A549 (cell line): Measurements from ENCODE around the gene DDX27.

Source experiments
- CTCF ChIP-seq: fragments of >200 bp; sonication (Bioruptor Twin); formaldehyde crosslinking; IDR thresholded peaks from 3 replicates; pipeline ENCODE4 v1.5.1; 2016
- EP300 ChIP-seq, 2 experiments: fragments of >200 bp; sonication (Bioruptor Twin); formaldehyde crosslinking; IDR thresholded peaks; 2 replicates in 1 of 2; 3 replicates in 1 of 2; pipeline ENCODE4 v1.6.1; 2016 to 2017
- FOSL2 ChIP-seq, 2 experiments: fragments of 450-650 bp in 1 of 2; fragments of >200 bp in 1 of 2; sonication (Bioruptor Twin) in 1 of 2; formaldehyde crosslinking; IDR thresholded peaks; 2 replicates each; pipeline versions ENCODE4 v1.5.0 to v1.6.1; 2016 to 2020; ENCODE audit warnings: mild to moderate bottlenecking in 1 of 2, moderate library complexity in 1 of 2
- POLR2A ChIP-seq: IDR thresholded peaks from 2 replicates; pipeline ENCODE4 v1.6.1; 2012; ENCODE audit warnings: mild to moderate bottlenecking, low read length
- TFCP2L1 ChIP-seq: fragments of 250-450 bp; sonication (Bioruptor Pico); IDR thresholded peaks from 2 replicates; pipeline ENCODE4 v1.5.0; 2021; ENCODE audit warnings: mild to moderate bottlenecking
- ZSCAN20 ChIP-seq: fragments of 250-450 bp; sonication (Bioruptor Pico); IDR thresholded peaks from 2 replicates; pipeline ENCODE4 v1.8.0; 2022; ENCODE audit warnings: mild to moderate bottlenecking, moderate library complexity

GRCh38 chr20:49245921-49246740 is 26.9 kb downstream of the DDX27 start:
- no peak for TF ChIP-seq EP300 (IDR thresholded peaks at IDR 0.05)
- no peak for TF ChIP-seq ZSCAN20
- peak; percentile 59 for TF ChIP-seq CTCF
- TF ChIP-seq POLR2A = no peak
- no peak for TF ChIP-seq FOSL2 (IDR thresholded peaks at IDR 0.05)
- TF ChIP-seq FOSL2 (CRISPR knock-in tag; IDR thresholded peaks at IDR 0.05) = no peak
- no peak for TF ChIP-seq TFCP2L1 (CRISPR knock-in tag)
